HG03571 (cell line): ENCODE measurements around the gene DCUN1D4.
"Not testable (repeated sequence)": the region's sequence is repeated elsewhere in the genome, so short reads cannot be mapped to it uniquely, and the experiment has no call there.

ENCODE experiments used
- ATAC-seq: cut with Tn5 transposase; IDR thresholded peaks from one replicate; pipeline ENCODE4 v1.9.1; 2021; ENCODE audit not compliant: unreplicated experiment

The DCUN1D4 gene

GRCh38 chr4:51893402-51893801 is 50.4 kb downstream of the DCUN1D4 start:
- ATAC-seq = not testable (repeated sequence)

- no peak for ATAC-seq
Observed at GRCh38 chr4:51894059-51894645, 51.2 kb downstream of the DCUN1D4 start.

- peak; percentile 59 for ATAC-seq
Observed at GRCh38 chr4:51895158-51895557, 52.2 kb downstream of the DCUN1D4 start.

GRCh38 chr4:51895816-51896408 is 53.0 kb downstream of the DCUN1D4 start:
- peak; percentile 97 for ATAC-seq

GRCh38 chr4:51901363-51901762 is 58.4 kb downstream of the DCUN1D4 start:
- no peak for ATAC-seq

GRCh38 chr4:51906167-51906958 is 63.4 kb downstream of the DCUN1D4 start:
- peak; percentile 97 for ATAC-seq

GRCh38 chr4:51907006-51907669 is 64.2 kb downstream of the DCUN1D4 start:
- ATAC-seq = no peak

- ATAC-seq = no peak
Observed at GRCh38 chr4:51909236-51909703, 66.3 kb downstream of the DCUN1D4 start.

- ATAC-seq = no peak
Observed at GRCh38 chr4:51918251-51918650, 75.3 kb downstream of the DCUN1D4 start.

- no peak for ATAC-seq
Observed at GRCh38 chr4:51923343-51923742, 80.4 kb downstream of the DCUN1D4 start.

GRCh38 chr4:51925307-51925706 is 82.4 kb downstream of the DCUN1D4 start:
- no peak for ATAC-seq

GRCh38 chr4:51930557-51930956 is 87.6 kb downstream of the DCUN1D4 start:
- ATAC-seq = no peak

- no peak for ATAC-seq
Observed at GRCh38 chr4:51931461-51931860, 88.5 kb downstream of the DCUN1D4 start.

- no peak for ATAC-seq
Observed at GRCh38 chr4:51932261-51932660, 89.3 kb downstream of the DCUN1D4 start.

- no peak for ATAC-seq
Observed at GRCh38 chr4:51932684-51933083, 89.7 kb downstream of the DCUN1D4 start.

GRCh38 chr4:51940460-51940859 is 97.5 kb downstream of the DCUN1D4 start:
- ATAC-seq = not testable (repeated sequence)

- ATAC-seq = no peak
Observed at GRCh38 chr4:51942108-51942832, 99.3 kb downstream of the DCUN1D4 start.

GRCh38 chr4:51942833-51943215 is 99.9 kb downstream of the DCUN1D4 start:
- ATAC-seq = no peak

- no peak for ATAC-seq
Observed at GRCh38 chr4:51943221-51943620, 100.3 kb downstream of the DCUN1D4 start.

- ATAC-seq = no peak
Observed at GRCh38 chr4:51958199-51958968, 115.4 kb downstream of the DCUN1D4 start.
